ENCODE results near the gene UNKL.
"Not testable (repeated sequence)": the region's sequence is repeated elsewhere in the genome, so short reads cannot be mapped to it uniquely, and the experiment has no call there.

The UNKL gene

DNA sequence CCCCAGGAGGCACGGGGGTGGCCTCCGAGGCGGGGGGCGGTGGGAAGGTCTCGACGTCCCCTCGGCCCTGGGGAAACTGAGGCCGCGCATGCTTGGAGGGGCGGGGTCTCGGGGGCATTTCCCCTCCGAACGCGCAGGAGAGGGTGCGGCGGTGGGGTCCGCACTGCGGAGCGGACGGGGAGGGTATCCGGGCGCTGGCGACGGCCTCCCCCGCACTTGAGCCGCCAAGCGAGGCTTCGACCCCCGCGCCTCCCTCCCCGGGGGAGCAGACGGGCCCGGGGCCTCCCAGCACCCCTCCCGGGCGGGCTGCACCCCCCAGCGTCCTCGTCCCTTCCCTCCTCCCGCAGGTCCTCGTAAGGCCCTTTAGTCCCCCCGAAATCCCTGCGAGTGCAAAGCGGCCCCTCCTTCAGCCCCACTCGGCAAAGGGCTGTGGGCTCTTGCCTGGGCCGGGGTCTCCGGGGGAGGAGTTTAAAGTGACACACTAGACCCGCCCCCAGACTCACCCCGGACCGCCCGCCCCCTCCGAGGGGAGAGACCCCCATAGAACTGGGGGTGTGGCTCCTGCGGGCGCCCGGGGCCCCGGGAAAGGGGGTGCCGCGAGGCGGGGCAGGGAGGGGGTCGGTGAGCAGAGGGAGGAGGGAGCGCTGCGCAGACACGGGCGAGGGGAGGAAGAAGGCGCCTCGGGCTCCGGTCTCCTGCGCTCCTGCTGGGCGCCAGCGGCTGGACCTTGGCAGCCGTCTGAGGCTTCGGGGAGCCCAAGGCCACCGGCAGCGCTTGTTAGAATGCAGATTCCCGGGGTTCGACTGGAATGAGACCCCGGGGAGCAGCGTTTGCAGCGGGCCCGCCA, 80.4 kb downstream of the UNKL start:
- no peak for DNase-seq

DNA sequence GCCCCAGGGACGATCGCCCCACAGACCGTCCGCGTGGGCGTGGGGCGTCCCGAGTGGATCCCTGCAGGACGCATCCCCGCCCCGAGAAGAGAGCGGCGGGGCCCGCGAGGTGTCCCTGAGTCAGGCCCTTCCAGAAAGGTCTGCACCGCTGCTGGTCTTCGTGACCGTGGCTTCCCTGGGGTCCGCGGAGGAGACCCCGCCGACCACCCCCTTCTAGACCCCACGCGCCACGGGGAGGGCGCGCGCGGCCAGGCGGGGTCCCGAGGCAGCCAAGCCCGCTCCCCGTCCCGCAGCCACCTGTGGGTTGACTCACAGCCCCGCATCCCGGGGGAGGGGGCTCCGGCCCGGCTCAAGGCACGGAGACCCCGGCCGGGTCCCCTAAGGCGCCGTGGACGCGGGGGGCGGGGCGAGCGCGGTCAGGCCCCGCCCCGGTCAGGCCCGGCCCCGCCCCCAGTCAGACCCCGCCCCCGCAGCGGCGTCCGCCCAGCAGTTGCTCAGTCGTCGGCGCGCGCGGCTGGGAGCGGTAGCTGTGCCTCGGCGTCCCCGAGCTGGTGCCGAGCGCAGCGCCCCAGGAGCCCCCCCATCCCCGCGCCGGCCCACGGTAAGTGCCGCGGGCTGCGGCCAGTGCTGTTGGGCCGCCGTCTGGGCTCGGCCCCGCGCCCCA, 81.2 kb downstream of the UNKL start, which contains the start of gene BAIAP3:
TSS of gene BAIAP3 (plus strand) at position 497 of the 664 bp plus-strand sequence. CDS start 4,905 bp downstream, outside the sequence.
- no peak for DNase-seq

DNA sequence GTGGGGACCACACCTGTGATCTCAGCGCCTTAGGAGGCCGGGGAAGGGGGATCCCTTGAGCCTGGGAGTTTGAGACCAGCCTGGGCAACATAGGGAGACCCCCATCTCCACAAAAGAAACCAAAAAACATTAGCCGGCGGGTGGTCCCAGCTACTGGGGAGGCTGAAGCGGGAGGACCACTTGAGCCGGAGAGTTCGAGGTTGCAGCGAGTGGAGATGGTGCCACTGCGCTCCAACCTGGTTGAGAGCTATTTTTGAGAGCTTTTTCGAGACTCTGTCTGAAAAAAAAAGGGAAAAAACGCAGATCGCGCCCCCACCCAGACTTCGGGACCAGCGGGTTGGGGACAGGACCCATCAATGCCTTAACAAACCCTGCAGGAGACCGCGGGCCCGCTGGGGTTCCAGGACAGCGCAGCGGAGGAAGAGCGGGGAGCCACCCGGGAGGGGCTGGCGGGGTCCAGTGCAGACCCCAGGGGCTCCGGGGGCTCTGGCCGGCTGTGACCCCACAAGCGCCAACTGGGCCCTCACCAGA, 81.8 kb downstream of the UNKL start:
- no peak for DNase-seq

DNA sequence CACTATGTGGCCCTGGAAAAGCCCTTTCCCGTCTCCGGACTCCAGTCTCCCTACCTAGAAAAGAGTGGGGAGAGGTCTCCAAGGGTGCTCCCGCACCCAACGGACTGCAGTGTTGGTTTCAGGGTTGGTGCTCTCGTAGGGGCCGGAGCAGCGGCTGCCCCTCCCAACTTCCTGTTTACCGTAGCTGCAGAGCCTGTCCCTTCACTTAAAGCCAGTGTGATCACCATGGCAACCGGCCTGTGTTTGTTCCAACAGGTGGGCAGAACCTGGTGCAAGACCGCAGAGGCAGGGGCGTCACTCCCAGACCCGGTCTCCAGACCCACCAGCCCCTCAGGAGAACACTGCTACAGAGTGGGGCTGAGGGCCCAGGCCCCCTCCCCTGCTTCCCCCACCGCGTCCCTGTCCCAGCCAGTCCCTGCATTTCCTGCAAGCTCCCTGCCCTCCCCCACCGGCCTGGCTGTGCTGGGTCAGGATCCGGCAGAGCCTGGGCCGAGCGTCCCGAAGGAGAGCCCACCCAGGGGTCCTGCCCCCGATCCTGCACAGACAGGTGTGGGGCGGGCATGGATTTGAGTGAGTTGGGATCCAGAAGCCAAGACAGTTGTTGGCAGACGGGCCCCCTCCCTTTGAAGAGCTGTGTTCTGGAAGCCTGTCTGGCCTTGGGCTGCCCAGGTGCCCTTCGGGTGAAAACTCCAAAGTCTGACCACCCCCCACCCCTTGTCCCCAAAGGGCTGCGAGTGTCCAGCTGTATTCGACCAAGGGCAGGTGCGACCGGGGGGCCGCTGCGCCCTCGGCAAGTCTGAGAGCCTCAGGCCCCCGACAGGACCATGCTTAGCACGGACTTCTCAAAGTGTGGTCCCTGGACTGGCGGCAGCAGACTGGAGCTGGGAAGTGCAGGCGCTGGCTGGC, 82.5 kb downstream of the UNKL start:
- DNase-seq, result no peak

DNA sequence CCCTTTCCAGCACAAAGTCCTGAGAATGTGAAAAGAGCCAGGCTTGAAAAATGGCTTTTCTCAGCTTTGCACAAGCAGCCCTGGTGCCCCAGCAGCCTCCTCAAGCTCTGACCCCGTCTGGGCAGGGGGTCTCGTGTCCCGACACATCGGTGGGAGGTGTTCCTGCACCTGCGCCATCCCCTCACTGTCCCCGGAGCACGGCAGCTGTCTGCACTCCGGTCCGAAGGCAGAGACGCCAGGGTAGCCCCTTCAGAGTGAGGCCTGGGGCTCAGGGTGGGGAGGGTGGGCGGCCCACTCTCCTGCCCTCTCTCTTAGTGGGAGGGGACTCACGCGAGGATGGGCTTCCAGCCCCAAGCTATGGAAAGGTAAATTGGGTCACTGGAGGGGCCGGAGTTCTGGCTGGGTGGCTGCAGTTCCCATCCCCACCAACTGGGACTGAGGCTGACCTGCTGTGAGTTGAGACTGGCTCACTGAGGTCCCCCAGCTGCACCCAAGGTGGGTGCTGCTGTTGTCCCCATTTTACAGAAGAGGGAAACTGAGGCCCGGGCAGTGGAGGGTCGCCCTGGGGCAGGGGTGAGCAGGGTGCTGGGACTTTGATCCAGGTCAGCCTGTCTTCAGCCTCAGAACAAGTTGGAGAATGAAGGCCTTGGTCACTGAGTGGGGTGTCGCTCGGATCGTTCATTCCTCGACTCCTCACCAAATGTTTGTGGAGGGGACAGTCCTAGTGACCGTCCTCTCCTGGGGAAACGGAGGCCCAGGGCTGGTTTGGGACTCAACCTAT, 83.4 kb downstream of the UNKL start:
- no peak for DNase-seq

DNA sequence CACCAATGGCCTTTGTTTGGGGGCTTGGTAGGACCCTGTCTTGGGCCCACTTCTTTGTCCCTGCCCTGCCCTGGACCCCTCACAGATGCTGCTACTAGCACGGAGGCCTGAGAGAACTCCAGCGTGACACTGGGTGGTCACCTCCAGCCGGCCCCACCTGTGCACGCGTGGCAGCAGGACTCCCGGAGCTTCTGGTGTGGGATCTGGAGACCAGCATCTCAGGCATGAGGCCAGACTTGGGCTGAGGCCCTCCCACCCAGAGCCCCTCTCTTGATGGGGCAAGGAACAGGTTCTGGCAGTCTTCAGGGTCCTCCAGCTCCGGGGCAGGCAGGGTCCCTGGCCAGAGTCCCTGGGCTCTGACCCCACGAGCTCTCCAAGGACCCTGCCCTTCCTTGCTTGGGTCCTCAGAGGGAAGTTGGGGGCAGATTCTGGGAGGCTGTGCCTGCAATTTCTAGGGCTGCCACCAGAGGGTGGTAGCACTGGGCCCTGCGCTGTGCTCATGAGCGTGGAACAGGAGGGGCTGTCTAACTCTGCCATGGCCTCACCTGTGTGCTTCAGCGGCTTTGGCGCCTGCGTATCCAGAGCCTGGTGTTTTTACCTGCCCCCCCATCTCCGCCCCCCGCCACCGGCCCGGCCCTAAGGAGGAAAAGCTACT, 84.1 kb downstream of the UNKL start:
- DNase-seq, result no peak

DNA sequence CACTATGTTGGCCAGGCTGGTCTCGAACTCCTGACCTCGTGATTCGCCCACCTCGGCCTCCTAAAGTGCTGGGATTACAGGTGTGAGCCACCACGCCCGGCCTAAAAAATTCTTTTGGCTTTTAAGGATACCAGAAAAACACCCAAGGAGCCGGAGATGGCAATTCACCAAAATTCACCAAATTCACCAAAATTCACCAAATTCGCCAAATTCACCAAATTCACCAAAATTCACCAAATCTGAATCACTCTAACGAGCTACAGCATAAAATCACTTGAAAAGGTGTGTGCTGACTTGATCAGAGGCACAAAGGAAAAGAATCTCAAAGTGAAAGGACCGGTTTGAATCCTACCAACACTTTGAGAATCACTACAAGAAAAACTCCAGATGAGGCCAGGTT, 85.5 kb downstream of the UNKL start:
- DNase-seq, result not testable (repeated sequence)

DNA sequence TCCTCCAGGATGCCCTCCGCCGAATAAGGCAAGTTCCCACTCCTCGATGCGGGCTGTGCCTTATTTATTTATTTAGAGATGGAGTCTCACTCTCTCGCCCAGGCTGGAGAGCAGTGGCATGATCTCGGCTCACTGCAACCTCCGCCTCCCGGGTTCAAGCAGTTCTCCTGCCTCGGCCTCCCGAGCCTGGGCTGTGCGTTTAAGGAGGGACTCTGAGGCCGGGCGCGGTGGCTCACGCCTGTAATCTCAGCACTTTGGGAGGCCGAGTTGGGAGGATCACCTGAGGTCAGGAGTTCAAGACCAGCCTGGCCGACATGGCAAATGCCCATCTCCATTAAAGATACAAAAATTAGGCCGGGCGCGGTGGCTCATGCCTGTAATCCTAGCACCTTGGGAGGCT, 86.4 kb downstream of the UNKL start:
- not testable (repeated sequence) for DNase-seq

DNA sequence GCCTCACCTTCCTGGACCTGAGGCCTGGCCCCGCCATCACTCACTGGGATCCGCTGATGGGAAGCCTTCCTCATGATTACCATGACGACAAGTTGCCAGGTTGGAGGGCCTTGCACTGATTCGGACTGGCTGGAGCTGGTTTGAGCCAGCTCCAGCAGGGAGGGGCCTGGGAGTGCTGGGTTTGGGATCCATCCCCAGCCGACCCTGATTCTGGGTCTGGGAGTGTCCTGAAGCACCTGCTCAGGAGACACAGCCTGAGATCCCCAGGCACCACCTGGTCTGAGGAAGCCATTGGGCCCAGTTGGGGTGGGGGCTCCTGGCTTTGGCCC, 86.9 kb downstream of the UNKL start:
- DNase-seq, result no peak

DNA sequence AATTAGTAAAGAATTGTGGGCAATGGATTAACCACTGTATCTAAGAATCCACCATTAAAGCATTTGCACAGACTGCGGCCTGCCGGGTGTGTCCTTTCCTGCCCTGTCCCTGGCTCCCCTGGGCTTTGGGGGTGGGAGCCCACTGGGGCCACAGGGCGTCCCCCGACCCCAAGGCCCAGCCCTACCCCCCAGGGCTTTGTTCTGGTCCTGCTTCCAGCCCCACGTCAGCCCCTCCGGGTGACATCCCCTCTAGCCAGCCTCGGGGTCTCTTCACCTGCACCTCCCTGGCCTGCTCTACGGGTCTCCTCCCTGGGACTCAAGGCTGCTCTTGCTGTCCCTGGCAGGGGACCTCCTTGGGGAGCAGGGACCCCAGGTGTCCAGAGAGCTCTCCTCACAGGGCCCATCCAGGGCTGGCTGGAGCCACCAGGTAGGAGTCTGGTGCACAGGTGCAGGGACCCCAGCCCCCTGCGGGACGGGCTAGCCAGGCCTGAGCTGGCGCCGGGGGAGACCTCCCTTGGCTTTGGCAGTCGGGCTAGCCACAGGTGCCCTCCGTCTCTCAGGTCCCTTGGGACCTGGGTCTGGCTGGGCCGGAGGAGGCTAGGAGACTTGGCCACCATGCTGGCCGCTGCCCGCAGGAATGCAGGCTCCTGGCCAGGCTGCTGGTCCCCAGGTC, 87.4 kb downstream of the UNKL start:
- no peak for DNase-seq

DNA sequence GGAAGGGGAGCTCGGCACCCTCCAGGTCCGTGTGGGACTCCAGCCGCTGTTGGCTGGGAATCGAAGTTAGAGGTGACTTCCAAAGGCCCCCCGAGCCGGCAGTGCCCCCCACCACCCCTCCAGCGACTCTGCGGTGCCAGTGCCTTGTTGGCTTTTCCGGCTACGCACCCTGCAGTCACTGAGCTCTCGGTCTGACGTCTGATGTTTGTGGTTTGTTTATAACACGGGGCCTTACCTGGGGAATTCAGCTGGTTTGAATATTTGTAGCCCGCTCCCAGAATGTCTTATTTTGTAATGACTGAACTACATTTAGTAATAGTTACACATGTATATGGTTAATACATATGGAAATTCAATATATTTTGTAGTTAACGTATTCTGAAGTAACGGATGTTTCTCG, 88.1 kb downstream of the UNKL start:
- no peak for DNase-seq

DNA sequence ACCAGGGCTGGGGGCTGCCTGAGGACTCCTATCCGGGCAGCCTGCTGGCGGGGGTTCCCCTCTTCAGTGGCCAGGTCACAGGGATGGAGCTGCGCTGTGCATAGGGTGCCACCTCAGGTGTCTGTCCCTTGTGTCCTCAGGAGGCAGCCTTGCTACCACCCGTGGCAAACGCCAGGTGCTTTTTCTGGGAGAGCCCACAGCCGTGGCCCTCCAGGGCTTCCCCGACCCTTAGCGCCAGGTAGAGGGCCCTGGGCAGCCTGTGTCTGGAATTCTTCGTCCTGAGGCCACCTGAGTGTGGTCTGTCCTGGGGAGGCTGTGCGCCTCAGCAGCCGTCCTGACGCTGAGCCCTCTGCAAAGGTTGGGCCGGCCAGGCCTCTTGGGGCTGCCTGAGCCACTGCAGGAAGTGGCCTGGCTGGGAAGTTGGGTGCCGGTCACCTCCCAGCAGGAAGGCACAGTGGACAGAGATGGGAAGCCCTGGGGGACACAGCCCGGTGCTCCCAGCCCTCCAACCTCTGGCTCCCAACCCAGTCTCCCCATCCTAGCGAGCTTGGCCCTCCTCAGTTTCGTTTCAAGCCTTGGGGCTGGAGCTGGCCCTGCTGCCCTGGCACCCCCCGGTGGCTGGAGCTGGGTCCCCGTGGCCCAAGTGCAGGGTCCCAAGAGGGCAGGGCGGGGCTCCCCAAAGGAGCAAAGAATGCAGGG, 88.7 kb downstream of the UNKL start:
- no peak for DNase-seq

DNA sequence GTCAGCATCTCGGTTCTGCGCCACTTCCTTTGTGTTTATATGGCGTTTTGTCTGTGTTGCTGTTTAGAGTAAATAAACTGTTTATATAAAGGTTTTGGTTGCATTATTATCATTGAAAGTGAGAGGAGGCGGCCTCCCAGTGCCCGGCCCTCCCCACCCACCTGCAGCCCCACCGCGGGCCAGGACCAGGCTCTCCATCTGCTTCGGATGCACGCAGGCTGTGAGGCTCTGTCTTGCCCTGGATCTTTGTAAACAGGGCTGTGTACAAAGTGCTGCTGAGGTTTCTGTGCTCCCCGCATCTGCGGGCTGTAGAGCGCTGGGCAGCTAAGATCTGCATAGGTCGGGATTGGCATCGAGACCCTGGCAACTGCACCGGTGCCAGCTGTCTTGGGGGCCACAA, 89.2 kb downstream of the UNKL start:
- DNase-seq, result no peak

DNA sequence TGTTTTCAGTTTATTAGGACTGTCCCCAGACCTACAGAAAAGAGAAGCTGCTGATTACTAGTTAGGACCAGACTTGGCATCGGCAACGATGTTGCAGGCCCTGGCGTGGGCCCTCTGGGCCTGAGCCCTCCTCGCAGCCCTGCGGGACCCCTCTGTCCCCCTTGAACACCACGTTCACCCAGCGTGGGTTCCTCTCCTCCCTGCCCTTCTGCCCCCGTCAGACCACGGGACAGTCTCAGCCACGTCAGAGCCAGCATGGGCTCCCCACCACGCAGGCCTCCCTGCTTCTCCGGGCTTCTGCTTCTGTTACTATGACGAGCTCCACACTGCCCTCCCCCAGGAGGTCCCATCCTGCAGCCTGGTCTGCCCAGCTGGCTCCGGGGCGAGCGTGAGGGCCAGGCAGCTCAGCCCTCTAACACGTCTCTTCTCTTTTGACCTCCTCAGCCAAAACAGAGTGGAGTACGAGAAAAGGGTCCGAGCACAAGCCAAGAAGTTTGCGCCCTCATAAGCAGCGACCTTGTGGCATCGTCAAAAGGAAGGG, 90.1 kb downstream of the UNKL start:
- no peak for DNase-seq

DNA sequence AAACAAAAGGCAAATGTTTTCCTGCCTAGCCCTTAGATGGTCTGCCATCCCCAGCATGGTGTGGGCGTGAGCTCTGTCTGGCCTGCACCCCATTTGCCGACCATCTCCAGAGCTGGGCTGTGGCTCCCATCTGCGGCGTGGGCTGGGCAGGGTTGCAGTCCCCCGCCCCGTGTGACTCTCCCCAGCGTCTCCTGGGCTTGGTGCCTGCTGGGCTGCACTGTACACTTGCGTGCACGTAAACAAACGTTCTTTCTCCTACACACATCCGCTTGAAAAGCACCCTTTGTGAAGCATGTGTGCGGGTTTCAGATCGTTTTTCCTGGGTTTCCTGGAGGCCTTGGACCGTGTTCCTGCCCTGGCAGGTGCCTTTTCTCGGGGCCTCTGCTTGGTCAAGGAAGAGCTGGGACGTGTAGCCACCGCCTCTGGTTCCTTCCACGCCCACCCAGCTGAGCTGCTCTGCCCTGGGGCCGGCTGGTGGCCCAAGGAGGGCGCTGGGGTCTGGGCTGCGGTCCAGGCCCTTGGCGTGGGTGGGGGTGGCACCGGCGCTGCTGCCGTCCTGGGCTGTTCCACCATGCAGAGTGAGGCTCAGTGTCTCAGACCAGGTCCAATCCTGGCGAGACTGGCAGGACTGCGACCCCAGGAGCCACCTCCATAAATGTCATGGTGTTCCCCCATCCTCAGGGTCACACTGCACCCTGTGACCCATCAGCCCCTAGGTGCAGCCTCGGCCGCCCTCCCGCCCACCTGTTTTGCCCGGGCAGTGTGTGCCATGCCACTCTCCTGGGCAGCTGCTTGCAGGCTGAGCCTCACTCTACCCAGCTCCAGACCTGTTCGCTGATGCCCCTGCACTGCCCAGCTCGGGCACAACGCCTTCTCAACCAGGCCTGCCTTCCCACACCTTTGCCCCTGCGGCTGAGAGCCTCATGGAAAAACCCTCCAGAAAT, 90.9 kb downstream of the UNKL start:
- no peak for DNase-seq

DNA sequence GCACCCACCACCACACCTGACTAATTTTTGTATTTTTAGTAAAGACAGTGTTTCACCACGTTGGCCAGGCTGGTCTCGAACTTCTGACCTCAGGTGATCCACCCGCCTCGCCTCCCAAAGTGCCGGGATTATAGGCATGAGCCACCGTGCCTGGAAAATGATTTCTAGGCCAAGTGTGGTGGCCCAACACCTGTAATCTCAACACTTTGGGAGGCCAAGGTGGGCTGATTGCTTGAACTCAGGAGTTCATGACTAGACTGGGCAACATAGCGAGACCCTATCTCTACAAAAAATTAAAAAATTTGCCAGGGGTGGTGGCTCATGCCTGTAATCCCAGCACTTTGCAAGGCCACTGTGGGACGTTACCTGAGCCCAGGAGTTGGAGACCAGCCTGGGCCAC, 92.1 kb downstream of the UNKL start:
- DNase-seq, result no peak

DNA sequence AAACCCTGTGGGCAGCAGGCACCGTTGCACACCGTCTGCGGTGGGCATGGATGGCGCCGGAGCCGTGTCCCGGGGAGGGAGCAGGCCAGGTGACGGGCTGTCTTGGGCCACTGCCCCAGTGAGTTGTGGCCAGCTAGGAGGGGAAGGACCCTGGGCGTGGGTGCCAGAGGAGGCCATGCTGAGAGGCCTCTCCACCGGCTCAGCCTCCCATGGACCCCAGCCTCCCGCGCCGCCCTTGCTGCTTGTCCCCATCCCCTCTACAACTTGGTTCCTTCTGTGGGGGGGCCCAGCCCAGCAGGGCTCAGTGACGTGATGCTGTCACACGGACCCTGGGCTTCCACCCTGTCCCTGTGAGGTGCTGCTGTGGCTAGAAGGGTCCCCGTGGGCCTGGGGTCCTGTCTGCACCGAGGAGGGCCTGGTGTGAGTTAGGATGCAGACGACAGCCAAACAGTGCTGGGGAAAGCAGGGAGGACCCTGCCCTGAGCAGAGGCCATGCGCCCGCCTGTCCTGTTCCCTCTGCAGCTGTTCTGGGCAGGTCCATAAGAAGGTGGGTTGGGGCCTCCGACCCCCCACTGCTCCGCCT, 93.8 kb downstream of the UNKL start:
- no peak for DNase-seq

DNA sequence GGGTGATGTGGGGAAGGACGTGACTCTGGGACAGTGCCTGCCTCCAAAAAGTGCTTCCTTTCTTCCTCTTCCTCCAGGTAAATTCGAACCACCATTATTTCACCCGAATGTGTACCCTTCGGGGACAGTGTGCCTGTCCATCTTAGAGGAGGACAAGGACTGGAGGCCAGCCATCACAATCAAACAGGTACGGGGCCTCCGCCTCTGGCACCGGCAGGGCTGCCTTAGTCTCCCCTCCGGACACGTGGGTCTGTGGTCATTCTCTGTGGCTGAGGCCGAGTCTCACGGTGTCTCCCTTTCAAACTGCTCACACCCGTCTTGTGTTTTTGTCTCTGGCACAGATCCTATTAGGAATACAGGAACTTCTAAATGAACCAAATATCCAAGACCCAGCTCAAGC, 94.4 kb downstream of the UNKL start:
- no peak for DNase-seq

DNA sequence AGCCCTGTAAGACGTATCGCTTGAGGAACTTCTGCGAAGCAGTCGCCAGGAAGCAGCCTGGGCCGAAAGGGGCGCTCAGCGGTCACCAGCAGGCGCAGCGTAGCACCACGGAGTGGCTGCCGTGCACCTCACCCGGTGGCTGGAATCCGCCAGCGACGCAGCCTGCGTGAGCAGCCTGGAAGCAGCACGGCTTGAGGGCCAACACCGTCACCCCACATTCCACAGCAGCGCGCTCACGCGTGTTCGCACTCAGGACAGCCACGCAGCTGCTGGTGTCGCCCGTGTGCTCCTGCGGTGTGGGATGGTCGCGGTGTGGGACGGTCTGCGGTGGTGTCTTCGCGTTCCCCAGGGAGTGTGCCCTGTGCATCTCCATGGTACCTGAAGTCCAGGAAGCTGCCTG, 95.5 kb downstream of the UNKL start:
- no peak for DNase-seq
